Measurements from ENCODE around the gene GABRG3.

GABRG3 gene

GRCh38 chr15:27061739-27062138 is 90.8 kb downstream of the GABRG3 start:
- DNase-seq (ENCODE audit: extremely low read depth in 1 of 2, low read depth in 1 of 2), result no peak

- no peak for DNase-seq (ENCODE audit: extremely low read depth in 1 of 2, low read depth in 1 of 2)
Observed at GRCh38 chr15:27062951-27063350, 92.0 kb downstream of the GABRG3 start.

- no peak for DNase-seq (ENCODE audit: extremely low read depth in 1 of 2, low read depth in 1 of 2)
Observed at GRCh38 chr15:27064080-27064479, 93.1 kb downstream of the GABRG3 start.

- no peak for DNase-seq (ENCODE audit: extremely low read depth in 1 of 2, low read depth in 1 of 2)
Observed at GRCh38 chr15:27065151-27065550, 94.2 kb downstream of the GABRG3 start.

- no peak for DNase-seq (ENCODE audit: extremely low read depth in 1 of 2, low read depth in 1 of 2)
Observed at GRCh38 chr15:27065785-27066184, 94.8 kb downstream of the GABRG3 start.

GRCh38 chr15:27066446-27066845 is 95.5 kb downstream of the GABRG3 start:
- DNase-seq (ENCODE audit: extremely low read depth in 1 of 2, low read depth in 1 of 2), result no peak

- DNase-seq (ENCODE audit: extremely low read depth in 1 of 2, low read depth in 1 of 2), result no peak
Observed at GRCh38 chr15:27067175-27067574, 96.2 kb downstream of the GABRG3 start.

GRCh38 chr15:27070841-27071240 is 99.9 kb downstream of the GABRG3 start:
- DNase-seq (ENCODE audit: extremely low read depth in 1 of 2, low read depth in 1 of 2), result no peak

- DNase-seq (ENCODE audit: extremely low read depth in 1 of 2, low read depth in 1 of 2), result no peak
Observed at GRCh38 chr15:27074179-27074578, 103.2 kb downstream of the GABRG3 start.

- no peak for DNase-seq (ENCODE audit: extremely low read depth in 1 of 2, low read depth in 1 of 2)
Observed at GRCh38 chr15:27077790-27078189, 106.8 kb downstream of the GABRG3 start.

GRCh38 chr15:27081676-27082418 is 110.9 kb downstream of the GABRG3 start:
- no peak for DNase-seq (ENCODE audit: extremely low read depth in 1 of 2, low read depth in 1 of 2)

- no peak for DNase-seq (ENCODE audit: extremely low read depth in 1 of 2, low read depth in 1 of 2)
Observed at GRCh38 chr15:27082526-27082925, 111.5 kb downstream of the GABRG3 start.

- no peak for DNase-seq (ENCODE audit: extremely low read depth in 1 of 2, low read depth in 1 of 2)
Observed at GRCh38 chr15:27084844-27085243, 113.9 kb downstream of the GABRG3 start.

- DNase-seq (ENCODE audit: extremely low read depth in 1 of 2, low read depth in 1 of 2), result no peak
Observed at GRCh38 chr15:27086149-27086548, 115.2 kb downstream of the GABRG3 start.

GRCh38 chr15:27086805-27087204 is 115.8 kb downstream of the GABRG3 start:
- no peak for DNase-seq (ENCODE audit: extremely low read depth in 1 of 2, low read depth in 1 of 2)

- DNase-seq (ENCODE audit: extremely low read depth in 1 of 2, low read depth in 1 of 2), result no peak
Observed at GRCh38 chr15:27087651-27088583, 116.9 kb downstream of the GABRG3 start.

- no peak for DNase-seq (ENCODE audit: extremely low read depth in 1 of 2, low read depth in 1 of 2)
Observed at GRCh38 chr15:27088584-27089232, 117.7 kb downstream of the GABRG3 start.

- no peak for DNase-seq (ENCODE audit: extremely low read depth in 1 of 2, low read depth in 1 of 2)
Observed at GRCh38 chr15:27089233-27089586, 118.2 kb downstream of the GABRG3 start.

GRCh38 chr15:27089676-27090075 is 118.7 kb downstream of the GABRG3 start:
- no peak for DNase-seq (ENCODE audit: extremely low read depth in 1 of 2, low read depth in 1 of 2)

GRCh38 chr15:27091270-27091940 is 120.4 kb downstream of the GABRG3 start:
- DNase-seq (ENCODE audit: extremely low read depth in 1 of 2, low read depth in 1 of 2), result no peak

GRCh38 chr15:27092390-27092789 is 121.4 kb downstream of the GABRG3 start:
- no peak for DNase-seq (ENCODE audit: extremely low read depth in 1 of 2, low read depth in 1 of 2)
